Measurements from ENCODE around the gene MAP2K1. TPM values are rescaled to one million over a fixed set of nuclear protein-coding genes. Genes with fewer than 3 reads are reported as not detected.

Gene MAP2K1
- total RNA-seq, 4 donors from 2014 or later: 13.2 to 46.4 (median 33.5) TPM

- H3K4me1 ChIP-seq: no peaks in the 10 kb centered on the region
- DNase-seq: no peak
- no peaks in the 10 kb centered on the region for H3K9me3 ChIP-seq
- H3K27ac ChIP-seq: no peak overlapping the region
- no peak overlapping the region for H3K4me3 ChIP-seq
- no peaks in the 10 kb centered on the region for H3K27me3 ChIP-seq
- intact Hi-C loops (cut with DNase I; ENCODE audit: low total_unique reads): no loop called here
- no peak for TF ChIP-seq POLR2A (IDR thresholded peaks at IDR 0.05)
- no peak for TF ChIP-seq CTCF (IDR thresholded peaks at IDR 0.05)
- H3K36me3 ChIP-seq: no peaks in the 10 kb centered on the region
Observed at GRCh38 chr15:66480267-66480666, 93.6 kb downstream of the MAP2K1 start.

GRCh38 chr15:66481107-66481856, 94.6 kb downstream of the MAP2K1 start:
- intact Hi-C loops (cut with DNase I; ENCODE audit: low total_unique reads): no loop called here
- Histone ChIP-seq H3K27ac (no peak overlapping the region), H3K4me1 (no peaks in the 10 kb centered on the region), H3K27me3 (no peaks in the 10 kb centered on the region), H3K36me3 (no peaks in the 10 kb centered on the region), H3K9me3 (no peaks in the 10 kb centered on the region), H3K4me3 (no peak overlapping the region)
- TF ChIP-seq POLR2A (IDR thresholded peaks at IDR 0.05) (no peak), CTCF (IDR thresholded peaks at IDR 0.05) (no peak)
- no peak for DNase-seq

- Histone ChIP-seq H3K27ac (no peak overlapping the region), H3K27me3 (no peaks in the 10 kb centered on the region), H3K36me3 (no peaks in the 10 kb centered on the region), H3K4me3 (no peak overlapping the region), H3K9me3 (no peaks in the 10 kb centered on the region), H3K4me1 (no peaks in the 10 kb centered on the region)
- no peak for TF ChIP-seq CTCF (IDR thresholded peaks at IDR 0.05)
- no peak for TF ChIP-seq POLR2A (IDR thresholded peaks at IDR 0.05)
- intact Hi-C loops (cut with DNase I; ENCODE audit: low total_unique reads): no loop called here
- no peak for DNase-seq
Observed at GRCh38 chr15:66482539-66482938, 95.8 kb downstream of the MAP2K1 start.

GRCh38 chr15:66483131-66483566, 96.4 kb downstream of the MAP2K1 start:
- intact Hi-C loops (cut with DNase I; ENCODE audit: low total_unique reads): no loop called here
- Histone ChIP-seq H3K4me1 (no peaks in the 10 kb centered on the region), H3K27me3 (no peaks in the 10 kb centered on the region), H3K4me3 (no peak overlapping the region), H3K36me3 (no peaks in the 10 kb centered on the region), H3K9me3 (no peaks in the 10 kb centered on the region), H3K27ac (no peak overlapping the region)
- TF ChIP-seq POLR2A (IDR thresholded peaks at IDR 0.05) (no peak), CTCF (IDR thresholded peaks at IDR 0.05) (no peak)
- no peak for DNase-seq

GRCh38 chr15:66484539-66485112, 97.9 kb downstream of the MAP2K1 start:
- no peaks in the 10 kb centered on the region for H3K27me3 ChIP-seq
- DNase-seq: no peak
- TF ChIP-seq POLR2A (IDR thresholded peaks at IDR 0.05): no peak
- no peak for TF ChIP-seq CTCF (IDR thresholded peaks at IDR 0.05)
- H3K9me3 ChIP-seq: no peaks in the 10 kb centered on the region
- H3K4me3 ChIP-seq: no peak overlapping the region
- no peaks in the 10 kb centered on the region for H3K4me1 ChIP-seq
- no peaks in the 10 kb centered on the region for H3K36me3 ChIP-seq
- no peak overlapping the region for H3K27ac ChIP-seq
- intact Hi-C loops (cut with DNase I; ENCODE audit: low total_unique reads): no loop called here
